Smooth muscle cell (in vitro differentiated cells): ENCODE results near the gene PRADC1. TPM values are rescaled to one million over a fixed set of nuclear protein-coding genes. Genes with fewer than 3 reads are reported as not detected.

Source experiments
- DNase-seq: peaks from one replicate; lab custom pipeline; 2025; ENCODE audit not compliant: unreplicated experiment; lab: John Stamatoyannopoulos, UW
- H2AFZ ChIP-seq: fragments of 200-600 bp; sonication (generic); 2 replicates; pipeline ENCODE4 v1.6.0; 2016; ENCODE audit warnings: antibody characterized with exemption, low read depth, mild to moderate bottlenecking
- H3F3A ChIP-seq: fragments of 200-600 bp; sonication (generic); 2 replicates; pipeline ENCODE4 v1.6.0; 2017; ENCODE audit warnings: antibody characterized with exemption, low read depth
- H3K27ac ChIP-seq: fragments of 200-600 bp; sonication (generic); 2 replicates; pipeline ENCODE4 v1.5.1; 2016; ENCODE audit warnings: low read depth, mild to moderate bottlenecking
- H3K27me3 ChIP-seq: fragments of 200-600 bp; sonication (generic); 2 replicates; pipeline ENCODE4 v1.6.1; 2016; ENCODE audit warnings: low read depth, mild to moderate bottlenecking
- H3K36me3 ChIP-seq: fragments of 200-600 bp; sonication (generic); 2 replicates; pipeline ENCODE4 v1.5.1; 2016; ENCODE audit warnings: low read depth
- H3K4me1 ChIP-seq: fragments of 200-600 bp; sonication (generic); 2 replicates; pipeline ENCODE4 v1.5.1; 2016; ENCODE audit warnings: low read depth
- H3K4me2 ChIP-seq: fragments of 200-600 bp; sonication (generic); 2 replicates; pipeline ENCODE4 v1.6.0; 2016; ENCODE audit warnings: mild to moderate bottlenecking
- H3K4me3 ChIP-seq: fragments of 200-600 bp; sonication (generic); 2 replicates; pipeline ENCODE4 v1.5.1; 2016; ENCODE audit warnings: mild to moderate bottlenecking
- H3K79me2 ChIP-seq: fragments of 200-600 bp; sonication (generic); 2 replicates; pipeline ENCODE4 v1.6.0; 2016; ENCODE audit warnings: low read depth, mild to moderate bottlenecking
- H3K9ac ChIP-seq: fragments of 200-600 bp; sonication (generic); 2 replicates; pipeline ENCODE4 v1.6.0; 2016; ENCODE audit warnings: low read depth
- H3K9me3 ChIP-seq: fragments of 200-600 bp; sonication (generic); replicated peaks from 2 replicates; pipeline ENCODE4 v1.5.1; 2016; ENCODE audit warnings: low read depth
- H4K20me1 ChIP-seq: fragments of 200-600 bp; sonication (generic); 2 replicates; pipeline ENCODE4 v1.6.0; 2016; ENCODE audit warnings: low read depth
- WGBS: methylation state at CpG from one replicate; pipeline ENCODE4 v1.1.7; 2016; ENCODE audit warnings: low lambda C conversion rate; 5-methylcytosine and 5-hydroxymethylcytosine counted together
- polyA plus RNA-seq: library from polyadenylated mRNA; unstranded; fragments of >200 nt; fragmentation: Nextera tagmentation; extraction: Ambion mirVana; gene quantifications from 2 replicates; pipeline ENCODE4 v1.2.1, GENCODE V29; 2016
- total RNA-seq: library from RNA; depleted of rRNA; stranded (reverse); fragments of >200 nt; gene quantifications from 2 replicates; pipeline ENCODE4 v1.2.3, GENCODE V29; 2014
- TF ChIP-seq, protein P1 (sequence below): fragments of 200-600 bp; sonication (generic); IDR thresholded peaks from 2 replicates; pipeline ENCODE4 v1.5.1; 2017; ENCODE audit warnings: borderline replicate concordance, mild to moderate bottlenecking, antibody characterized with exemption; ENCODE audit not compliant: insufficient read depth, poor library complexity, severe bottlenecking

Gene PRADC1
- total and polyA plus RNA-seq, 2 experiments from 2014 or later: 24.0 to 51.4 TPM

GRCh38 chr2:73228631-73229030, 4.4 kb downstream of the PRADC1 start:
- H3K27ac ChIP-seq: no peak overlapping the region
- TF ChIP-seq, protein P1, sequence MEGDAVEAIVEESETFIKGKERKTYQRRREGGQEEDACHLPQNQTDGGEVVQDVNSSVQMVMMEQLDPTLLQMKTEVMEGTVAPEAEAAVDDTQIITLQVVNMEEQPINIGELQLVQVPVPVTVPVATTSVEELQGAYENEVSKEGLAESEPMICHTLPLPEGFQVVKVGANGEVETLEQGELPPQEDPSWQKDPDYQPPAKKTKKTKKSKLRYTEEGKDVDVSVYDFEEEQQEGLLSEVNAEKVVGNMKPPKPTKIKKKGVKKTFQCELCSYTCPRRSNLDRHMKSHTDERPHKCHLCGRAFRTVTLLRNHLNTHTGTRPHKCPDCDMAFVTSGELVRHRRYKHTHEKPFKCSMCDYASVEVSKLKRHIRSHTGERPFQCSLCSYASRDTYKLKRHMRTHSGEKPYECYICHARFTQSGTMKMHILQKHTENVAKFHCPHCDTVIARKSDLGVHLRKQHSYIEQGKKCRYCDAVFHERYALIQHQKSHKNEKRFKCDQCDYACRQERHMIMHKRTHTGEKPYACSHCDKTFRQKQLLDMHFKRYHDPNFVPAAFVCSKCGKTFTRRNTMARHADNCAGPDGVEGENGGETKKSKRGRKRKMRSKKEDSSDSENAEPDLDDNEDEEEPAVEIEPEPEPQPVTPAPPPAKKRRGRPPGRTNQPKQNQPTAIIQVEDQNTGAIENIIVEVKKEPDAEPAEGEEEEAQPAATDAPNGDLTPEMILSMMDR: no peak
- no peaks in the 10 kb centered on the region for H4K20me1 ChIP-seq
- no peaks in the 10 kb centered on the region for H3F3A ChIP-seq
- no peaks in the 10 kb centered on the region for H3K36me3 ChIP-seq
- H3K79me2 ChIP-seq: no peaks in the 10 kb centered on the region
- H3K9me3 ChIP-seq: no peaks in the 10 kb centered on the region
- H3K4me1 ChIP-seq: peaks cover 4% of the 10 kb centered on the region
- no peak for DNase-seq
- no peak overlapping the region for H2AFZ ChIP-seq
- WGBS: 93% methylated on average over 14 of the region's 14 CpGs
- no peak overlapping the region for H3K4me2 ChIP-seq
- H3K4me3 ChIP-seq: no peak overlapping the region
- no peaks in the 10 kb centered on the region for H3K27me3 ChIP-seq
- H3K9ac ChIP-seq: no peak overlapping the region

DNA sequence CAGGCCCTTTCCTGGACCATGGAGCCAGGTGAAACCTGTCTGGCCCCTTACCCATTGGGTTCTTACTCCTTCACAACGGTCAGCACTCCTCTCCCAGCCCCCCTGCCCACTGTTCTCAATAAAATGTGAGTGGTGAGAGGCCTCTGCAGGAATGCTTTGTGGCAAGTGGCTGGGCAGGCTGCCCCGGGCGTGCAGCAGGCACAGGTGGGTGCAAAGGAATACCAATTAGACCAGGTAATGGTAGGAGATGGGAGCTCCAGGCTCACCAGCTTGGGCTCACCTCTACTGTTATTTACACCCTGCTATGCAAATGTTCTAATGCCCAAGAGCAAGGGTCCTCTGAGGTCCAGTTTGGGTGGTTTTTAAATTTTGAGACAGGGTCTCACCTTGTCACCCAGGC, 6.0 kb downstream of the PRADC1 start:
- no peaks in the 10 kb centered on the region for H3K27me3 ChIP-seq
- TF ChIP-seq, protein P1: no peak
- H3K4me3 ChIP-seq: no peak overlapping the region
- no peak overlapping the region for H3K27ac ChIP-seq
- H2AFZ ChIP-seq: no peak overlapping the region
- no peak overlapping the region for H3K4me2 ChIP-seq
- no peaks in the 10 kb centered on the region for H3F3A ChIP-seq
- no peak overlapping the region for H3K9ac ChIP-seq
- DNase-seq: no peak
- no peaks in the 10 kb centered on the region for H3K9me3 ChIP-seq
- H3K4me1 ChIP-seq: no peaks in the 10 kb centered on the region
- 98% methylated on average over 3 of the region's 3 CpGs for WGBS
- H3K79me2 ChIP-seq: no peaks in the 10 kb centered on the region
- no peaks in the 10 kb centered on the region for H4K20me1 ChIP-seq
- H3K36me3 ChIP-seq: no peaks in the 10 kb centered on the region

DNA sequence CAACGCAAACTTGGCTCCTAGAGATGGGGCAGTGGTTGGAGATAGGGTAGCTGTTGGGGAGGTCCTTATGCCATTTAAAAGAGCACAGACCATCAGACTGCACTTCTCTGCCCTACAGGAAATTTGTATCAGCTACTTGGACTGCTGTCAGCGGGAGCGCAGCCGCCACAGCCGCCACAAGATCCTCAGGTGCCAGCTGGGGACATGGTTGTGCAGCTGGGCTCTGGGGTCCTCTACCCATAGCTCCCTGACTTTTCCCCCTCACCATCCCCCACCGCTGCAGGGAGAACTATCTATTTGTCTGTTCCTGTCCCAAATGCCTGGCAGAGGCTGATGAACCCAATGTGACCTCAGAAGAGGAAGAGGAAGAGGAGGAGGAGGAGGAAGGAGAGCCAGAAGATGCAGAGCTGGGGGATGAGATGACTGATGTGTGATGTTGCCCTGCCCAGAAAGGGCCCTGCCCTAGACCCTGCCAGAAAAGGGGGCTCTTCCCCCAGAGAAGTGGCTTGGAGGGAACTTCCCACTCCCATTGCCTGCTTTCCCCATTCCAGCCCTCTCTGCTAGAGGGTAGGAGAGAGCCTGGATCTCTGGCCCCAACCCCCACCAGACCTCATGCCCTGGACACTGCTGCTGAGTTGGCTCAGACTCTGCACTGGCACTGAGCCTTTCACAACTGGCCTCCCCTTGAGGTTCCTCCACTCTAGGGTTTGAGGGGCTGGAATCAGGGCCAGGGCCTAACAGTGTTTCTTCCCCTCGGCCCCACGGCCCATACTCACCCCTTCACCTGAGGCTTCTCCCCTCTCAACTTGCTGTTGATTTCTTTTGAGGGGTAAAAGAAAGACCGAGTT, 7.3 kb downstream of the PRADC1 start:
- Histone ChIP-seq H2AFZ (no peak overlapping the region), H3F3A (no peaks in the 10 kb centered on the region), H3K27me3 (no peaks in the 10 kb centered on the region), H3K79me2 (no peaks in the 10 kb centered on the region), H4K20me1 (no peaks in the 10 kb centered on the region), H3K4me1 (no peaks in the 10 kb centered on the region), H3K9me3 (no peaks in the 10 kb centered on the region), H3K9ac (no peak overlapping the region), H3K4me3 (no peak overlapping the region), H3K4me2 (no peak overlapping the region), H3K27ac (no peak overlapping the region), H3K36me3 (no peaks in the 10 kb centered on the region)
- no peak for DNase-seq
- WGBS: 97% methylated on average over 9 of the region's 9 CpGs
- TF ChIP-seq, protein P1: no peak

- Histone ChIP-seq H3K27ac (no peak overlapping the region), H3K4me2 (no peak overlapping the region), H3K36me3 (no peaks in the 10 kb centered on the region), H2AFZ (no peak overlapping the region), H3K9ac (no peak overlapping the region), H4K20me1 (no peaks in the 10 kb centered on the region), H3K27me3 (no peaks in the 10 kb centered on the region), H3K4me3 (no peak overlapping the region), H3K4me1 (no peaks in the 10 kb centered on the region), H3K9me3 (no peaks in the 10 kb centered on the region), H3F3A (no peaks in the 10 kb centered on the region), H3K79me2 (no peaks in the 10 kb centered on the region)
- 93% methylated on average over 4 of the region's 4 CpGs for WGBS
- TF ChIP-seq, protein P1: no peak
- no peak for DNase-seq
These were observed 9.2 kb downstream of the PRADC1 start for GRCh38 chr2:73223821-73224220.
